Fibroblast of villous mesenchyme (primary cell): ENCODE data around the gene HLA-DQB2. TPM values are rescaled to one million over a fixed set of nuclear protein-coding genes. Genes with fewer than 3 reads are reported as not detected.
"Not testable (repeated sequence)": the region's sequence is repeated elsewhere in the genome, so short reads cannot be mapped to it uniquely, and the experiment has no call there.

Source experiments
- DNase-seq: peaks from one replicate; pipeline ENCODE4 v3.0.0-alpha.2; 2010; ENCODE audit warnings: low read depth
- H3K4me3 ChIP-seq: 2 replicates; pipeline ENCODE4 v1.5.1; 2011; ENCODE audit warnings: low read depth, mild to moderate bottlenecking, low read length
- CTCF ChIP-seq: IDR thresholded peaks from 2 replicates; pipeline ENCODE4 v1.5.1; 2012; ENCODE audit warnings: low read depth, mild to moderate bottlenecking, low read length; ENCODE audit not compliant: insufficient read depth
- total RNA-seq: library from RNA; depleted of rRNA; stranded (reverse); fragments of >200 nt; gene quantifications from 2 replicates; pipeline ENCODE4 v1.2.3, GENCODE V29; 2012

HLA-DQB2 gene
- total RNA-seq, 1 donor = not detected

GRCh38 chr6:32752580-32752979, 10.8 kb downstream of the HLA-DQB2 start:
- no peak for DNase-seq
- TF ChIP-seq CTCF = no peak
- no peak overlapping the region for H3K4me3 ChIP-seq

GRCh38 chr6:32745649-32746048, 17.7 kb downstream of the HLA-DQB2 start:
- not testable (repeated sequence) for DNase-seq, H3K4me3 ChIP-seq

- no peak for DNase-seq
- TF ChIP-seq CTCF = no peak
- no peak overlapping the region for H3K4me3 ChIP-seq
Measured at GRCh38 chr6:32744776-32745175, 18.6 kb downstream of the HLA-DQB2 start.

GRCh38 chr6:32742374-32742773, 21.0 kb downstream of the HLA-DQB2 start:
- no peak for DNase-seq
- no peak for TF ChIP-seq CTCF
- no peak overlapping the region for H3K4me3 ChIP-seq

GRCh38 chr6:32741031-32741960, 22.0 kb downstream of the HLA-DQB2 start, which contains the start of gene HLA-DQA2:
Gene HLA-DQA2, plus strand, starts transcription at chr6:32741391. Its CDS starts 53 bp downstream, at chr6:32741444.
- no peak for DNase-seq
- no peak for TF ChIP-seq CTCF

GRCh38 chr6:32738126-32738525, 25.2 kb downstream of the HLA-DQB2 start:
- no peak for DNase-seq
- no peak overlapping the region for H3K4me3 ChIP-seq
- TF ChIP-seq CTCF = no peak

More at GRCh38 chr6:32741031-32741960, 22.0 kb downstream of the HLA-DQB2 start, which contains the start of gene HLA-DQA2:
- H3K4me3 ChIP-seq = no peak within 1 kb of the TSS

- H3K4me3 ChIP-seq = no peak overlapping the region
- no peak for TF ChIP-seq CTCF
- DNase-seq = no peak
Measured at GRCh38 chr6:32718879-32719278, 44.5 kb downstream of the HLA-DQB2 start.
